HPDE6-E6E7 (cell line): ENCODE data around the gene KCNJ1.

Source experiments
- DNase-seq: peaks from one replicate; pipeline ENCODE4 v3.0.0; 2011; ENCODE audit warnings: missing footprints; ENCODE audit errors: extremely low spot score

The KCNJ1 gene

GRCh38 chr11:128848815-128849455 lies 18.2 kb downstream of the KCNJ1 start:
- DNase-seq = no peak

GRCh38 chr11:128846985-128847384 lies 20.1 kb downstream of the KCNJ1 start:
- no peak for DNase-seq

GRCh38 chr11:128845334-128845780 lies 21.7 kb downstream of the KCNJ1 start:
- no peak for DNase-seq

GRCh38 chr11:128843198-128843785 lies 23.8 kb downstream of the KCNJ1 start:
- no peak for DNase-seq

- no peak for DNase-seq
Observed at GRCh38 chr11:128841461-128842072, 25.5 kb downstream of the KCNJ1 start.

- DNase-seq = no peak
Observed at GRCh38 chr11:128840783-128841182, 26.3 kb downstream of the KCNJ1 start.

GRCh38 chr11:128840137-128840536 lies 27.0 kb downstream of the KCNJ1 start:
- DNase-seq = no peak

- DNase-seq = no peak
Observed at GRCh38 chr11:128839081-128839480, 28.0 kb downstream of the KCNJ1 start.

- no peak for DNase-seq
Observed at GRCh38 chr11:128837627-128838026, 29.5 kb downstream of the KCNJ1 start.

GRCh38 chr11:128835741-128836430 lies 31.2 kb downstream of the KCNJ1 start:
- no peak for DNase-seq

GRCh38 chr11:128834157-128834556 lies 32.9 kb downstream of the KCNJ1 start:
- no peak for DNase-seq

GRCh38 chr11:128832121-128832497 lies 35.0 kb downstream of the KCNJ1 start:
- no peak for DNase-seq

GRCh38 chr11:128831174-128832120 lies 35.6 kb downstream of the KCNJ1 start:
- DNase-seq = peak; percentile 58

- DNase-seq = no peak
Observed at GRCh38 chr11:128830290-128831173, 36.6 kb downstream of the KCNJ1 start.

- DNase-seq = no peak
Observed at GRCh38 chr11:128828350-128828749, 38.7 kb downstream of the KCNJ1 start.

GRCh38 chr11:128827191-128827893 lies 39.8 kb downstream of the KCNJ1 start:
- DNase-seq = no peak

GRCh38 chr11:128825050-128825784 lies 41.9 kb downstream of the KCNJ1 start:
- DNase-seq = no peak

- no peak for DNase-seq
Observed at GRCh38 chr11:128824191-128825049, 42.7 kb downstream of the KCNJ1 start.
